C4-2B (cell line): Measurements from ENCODE around the gene PEAK3.
A peak's percentile ranks its signal among the peaks of the same experiment; 100 is the strongest.

Experiments
- CTCF ChIP-seq: fragments of 450-650 bp; conservative IDR thresholded peaks from 2 replicates; pipeline ENCODE4 v1.5.1; 2017; ENCODE audit warnings: mild to moderate bottlenecking
- ZFX ChIP-seq: fragments of 450-650 bp; IDR thresholded peaks from 2 replicates; pipeline ENCODE4 v1.6.1; 2017

- no peak for TF ChIP-seq CTCF
- TF ChIP-seq ZFX: peak; percentile 1; the same call in 1 of the 2 replicates
Observed at GRCh38 chr19:2271234-2272103, 10.5 kb downstream of the PEAK3 start.
